Activated CD4-positive, alpha-beta T cell treated with anti-CD3 and anti-CD28 coated beads, Interleukin-2, amount 50 U/mL, for 24 hours (primary cell): ENCODE measurements around the gene DVL1.
"Not testable (repeated sequence)": the region's sequence is repeated elsewhere in the genome, so short reads cannot be mapped to it uniquely, and the experiment has no call there.

Experiments used
- DNase-seq, 2 donors: peaks; one replicate each; pipeline ENCODE4 v3.0.0-alpha.2; 2020; ENCODE audit warnings: low read depth in 1 of 2, low spot score in 1 of 2

The DVL1 gene

DNA sequence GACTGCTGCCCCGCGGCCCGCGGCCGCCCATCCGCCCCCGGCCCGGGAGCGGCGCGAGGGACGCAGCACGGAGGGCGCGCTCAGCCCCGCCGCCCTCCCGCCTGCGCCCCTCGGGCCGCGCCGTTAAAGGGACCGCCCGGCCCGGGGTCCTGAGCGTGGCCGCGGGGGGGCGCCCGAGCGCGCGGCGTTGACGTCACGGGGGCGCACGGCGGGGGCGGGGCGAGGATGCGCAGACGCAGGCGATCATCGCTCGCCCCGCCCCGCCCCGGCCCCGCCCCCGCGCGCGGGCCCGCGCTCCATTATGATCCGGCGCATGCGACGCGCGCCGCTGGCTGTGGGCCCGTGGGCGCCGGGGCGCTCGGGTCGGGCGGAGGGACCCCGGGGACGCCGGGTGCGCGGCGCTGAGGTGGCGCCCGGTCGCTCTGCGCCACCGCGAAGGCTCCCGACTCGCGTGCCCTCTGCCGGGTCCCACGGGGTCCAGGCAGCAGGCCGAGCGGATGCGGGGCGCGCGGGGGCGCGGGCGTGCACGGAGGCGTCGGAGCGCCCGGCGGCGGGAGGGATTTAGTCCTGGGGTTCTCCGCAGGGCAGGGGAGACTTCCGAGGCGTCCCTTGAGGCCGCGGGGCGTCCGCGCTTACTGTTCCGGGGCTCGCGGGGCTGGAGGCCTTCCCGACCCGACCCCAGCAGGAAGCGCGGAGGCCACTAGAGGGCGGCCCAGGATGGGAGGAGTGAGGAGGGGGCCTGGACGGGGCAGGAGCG lies at the start of gene DVL1:
Gene DVL1 (minus strand): TSS at position 163 of the 757 bp plus-strand sequence. CDS start 353 bp downstream, outside the sequence.
- peak; percentile 50 to 55 for DNase-seq

DNA sequence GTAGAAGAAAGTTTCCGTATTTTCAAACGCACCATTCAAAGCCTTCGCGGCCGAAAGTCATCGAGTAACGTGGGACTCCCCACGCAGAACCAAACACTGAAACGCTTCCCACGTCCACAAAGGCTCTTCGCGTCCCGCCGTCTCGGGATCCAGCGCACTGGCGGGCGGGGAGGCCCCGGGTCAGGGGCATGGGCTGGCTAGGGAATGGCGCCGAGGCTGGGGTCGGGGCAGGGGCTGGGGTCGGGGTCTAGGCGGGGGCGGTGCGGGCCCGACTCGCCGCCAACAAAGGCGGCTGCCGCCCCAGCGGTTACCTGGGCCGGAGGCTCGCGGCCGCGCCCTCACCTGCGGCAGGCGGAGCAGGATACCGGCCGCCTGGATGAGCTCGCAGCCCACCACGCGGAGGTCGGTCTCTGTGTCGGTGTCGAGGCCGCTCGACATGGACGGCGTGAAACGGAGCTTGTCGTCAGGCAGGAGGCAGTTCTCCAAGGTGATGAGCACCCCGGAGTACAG lies 49.5 kb upstream of the DVL1 start:
- no peak for DNase-seq

DNA sequence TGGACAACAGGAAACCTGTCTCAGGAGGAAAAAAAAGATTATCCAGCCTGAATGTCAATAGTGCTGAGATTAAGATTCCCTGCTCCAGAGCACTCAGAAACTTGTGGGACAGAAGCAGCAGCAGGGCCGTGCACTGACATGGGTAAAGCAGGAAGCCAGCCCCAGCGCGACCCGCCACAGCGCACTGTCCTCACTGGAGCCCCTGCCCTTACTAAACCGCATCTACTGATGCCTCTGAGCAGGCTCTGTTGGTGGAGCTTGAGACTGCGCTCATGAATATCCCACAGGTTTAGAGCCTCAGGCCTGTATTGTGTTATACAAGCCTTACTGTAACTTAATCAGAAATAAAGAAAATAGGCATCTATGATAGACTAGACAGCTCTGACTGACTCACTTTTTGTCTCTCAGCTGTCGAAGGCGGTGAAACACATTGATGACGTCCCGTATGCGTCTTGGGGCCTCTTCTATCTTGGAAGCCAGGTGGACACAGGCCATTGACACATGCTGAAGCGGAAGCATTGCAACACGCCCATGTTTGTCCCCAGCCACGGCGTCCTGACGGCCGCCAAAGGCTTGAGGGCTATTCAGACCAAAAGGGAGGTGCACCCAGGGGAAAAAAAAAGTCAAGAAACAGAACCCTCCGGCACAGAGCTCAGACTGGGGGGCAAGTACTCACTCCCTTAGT lies 48.8 kb upstream of the DVL1 start:
- no peak for DNase-seq

DNA sequence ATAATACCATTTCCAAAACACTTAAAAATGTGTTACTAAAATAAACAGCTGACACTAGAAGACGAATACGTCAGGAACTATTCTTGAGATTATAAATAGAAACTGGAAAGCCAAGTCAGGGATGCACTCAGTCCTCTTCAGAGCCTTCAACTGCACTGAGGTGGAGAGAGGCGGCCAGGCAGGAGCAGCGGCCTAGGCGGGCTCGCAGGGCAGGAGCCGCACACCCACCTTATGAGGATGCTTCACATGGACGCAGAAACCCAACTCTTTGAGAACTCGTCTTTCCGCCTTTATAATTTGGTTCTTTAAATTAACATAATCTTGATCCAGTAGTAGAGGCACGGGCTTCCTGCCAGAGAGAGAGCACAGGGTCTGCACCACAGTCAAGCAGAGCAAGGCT lies 45.9 kb upstream of the DVL1 start:
- DNase-seq: no peak

DNA sequence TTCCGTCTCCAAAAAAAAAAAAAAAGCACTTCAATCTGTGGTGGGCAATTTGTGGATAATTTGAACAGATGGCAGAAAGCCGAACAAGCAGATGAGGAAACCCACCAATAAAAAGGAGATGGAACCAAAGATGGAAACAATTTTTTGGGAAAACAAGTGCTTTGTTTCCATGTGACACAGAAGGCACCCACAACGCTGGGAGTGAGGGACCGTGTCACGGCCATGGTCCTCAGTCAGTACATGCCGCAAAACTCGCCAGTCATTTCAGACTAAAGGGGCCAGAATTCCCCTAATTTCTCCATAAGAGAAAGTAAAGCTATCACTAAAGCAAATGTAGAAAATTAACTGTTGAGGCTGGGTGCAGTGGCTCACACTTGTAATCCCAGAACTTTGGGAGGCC lies 44.9 kb upstream of the DVL1 start:
- no peak for DNase-seq

DNA sequence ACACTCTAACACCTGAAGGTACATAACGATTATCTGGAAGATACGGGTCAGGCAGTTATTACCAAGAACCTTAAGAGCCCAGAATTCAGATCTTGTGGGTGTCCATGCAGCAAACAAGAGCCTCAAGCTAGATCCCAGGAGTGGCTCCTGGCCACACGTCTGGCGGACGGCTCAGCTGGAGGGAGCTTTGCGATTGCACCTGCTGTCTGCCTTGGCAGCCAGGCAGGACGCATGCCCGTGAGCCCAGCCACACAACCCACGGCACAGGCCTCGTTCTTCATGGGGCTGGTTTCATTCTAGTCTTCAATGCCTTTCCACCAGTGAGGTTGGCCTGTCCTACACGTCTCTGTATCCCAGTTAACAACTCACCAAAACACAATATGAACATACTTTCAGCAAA lies 44.2 kb upstream of the DVL1 start:
- no peak for DNase-seq

DNA sequence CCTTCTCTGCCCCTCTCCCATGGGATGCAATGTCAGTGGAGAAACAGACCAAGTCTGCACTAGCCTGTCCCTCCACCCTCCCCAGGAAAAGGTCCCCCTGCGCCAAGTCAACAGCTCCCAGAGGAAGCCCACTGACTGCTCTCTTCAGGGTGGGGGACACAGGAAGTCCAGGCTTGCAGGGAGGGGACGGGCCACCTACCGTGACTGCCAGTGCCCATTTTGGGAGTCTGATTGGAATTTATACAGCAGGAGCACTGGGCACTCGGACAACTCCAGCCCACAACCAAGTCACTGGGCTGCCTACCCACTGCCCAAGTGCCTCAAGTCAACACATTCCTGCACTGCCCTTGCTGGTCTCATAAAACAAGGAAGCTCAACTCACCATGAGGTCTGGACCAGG lies 43.8 kb upstream of the DVL1 start:
- no peak for DNase-seq

DNA sequence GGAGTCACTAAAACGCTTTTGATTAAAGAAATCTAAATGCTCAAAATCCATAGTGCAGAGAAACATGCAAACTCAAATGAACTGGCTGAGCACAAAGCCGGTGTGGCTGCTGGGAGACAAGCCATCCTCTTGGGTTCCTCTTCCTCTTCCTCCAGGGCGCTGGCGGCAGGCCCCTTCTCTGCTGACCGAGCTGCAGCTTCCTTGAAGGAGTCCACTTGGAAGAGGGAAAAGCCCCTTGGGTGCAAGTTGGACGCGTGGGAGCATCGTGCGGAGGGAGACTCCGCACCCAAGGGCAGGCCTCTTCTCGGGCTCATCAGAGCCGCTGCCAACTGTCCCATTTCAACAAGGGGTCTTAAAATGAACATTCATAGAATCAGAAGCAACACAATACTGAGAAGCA lies 42.0 kb upstream of the DVL1 start:
- no peak for DNase-seq

DNA sequence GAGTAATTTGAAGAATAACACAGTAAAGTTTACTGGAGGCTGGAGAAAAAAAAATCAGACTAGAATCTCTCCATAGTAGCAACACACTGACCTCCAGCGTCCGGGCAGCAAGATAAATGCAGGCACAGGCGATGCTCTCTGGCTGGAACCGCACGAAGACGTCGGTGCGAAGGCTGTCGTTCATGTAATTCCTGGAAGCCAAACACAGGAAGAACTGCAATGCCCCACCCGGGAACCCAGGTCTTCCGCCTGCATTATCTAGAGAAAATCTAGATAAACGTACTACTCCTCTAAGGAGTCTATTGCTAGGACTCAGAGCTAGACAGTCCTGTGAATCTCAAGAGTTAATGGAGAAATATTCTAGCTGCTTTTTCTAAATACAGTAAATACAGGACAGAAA lies 41.5 kb upstream of the DVL1 start:
- no peak for DNase-seq

DNA sequence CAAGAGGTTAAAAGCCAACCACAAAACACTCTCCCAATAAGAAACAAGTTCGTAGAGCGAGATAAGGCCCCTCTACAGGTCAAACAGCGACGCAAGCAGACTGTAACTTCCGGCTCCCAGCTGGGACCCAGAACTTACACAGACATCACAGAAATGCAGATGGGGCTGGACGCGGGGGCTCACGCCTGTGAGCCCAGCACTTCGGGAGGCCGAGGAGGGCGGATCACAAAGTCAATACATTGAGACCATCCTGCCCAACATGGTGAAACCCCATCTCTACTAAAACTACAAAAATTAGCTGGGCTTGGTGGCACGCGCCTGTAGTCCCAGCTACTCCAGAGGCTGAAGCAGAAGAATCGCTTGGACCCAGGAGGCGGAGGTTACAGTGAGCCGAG lies 38.9 kb upstream of the DVL1 start:
- DNase-seq: no peak

DNA sequence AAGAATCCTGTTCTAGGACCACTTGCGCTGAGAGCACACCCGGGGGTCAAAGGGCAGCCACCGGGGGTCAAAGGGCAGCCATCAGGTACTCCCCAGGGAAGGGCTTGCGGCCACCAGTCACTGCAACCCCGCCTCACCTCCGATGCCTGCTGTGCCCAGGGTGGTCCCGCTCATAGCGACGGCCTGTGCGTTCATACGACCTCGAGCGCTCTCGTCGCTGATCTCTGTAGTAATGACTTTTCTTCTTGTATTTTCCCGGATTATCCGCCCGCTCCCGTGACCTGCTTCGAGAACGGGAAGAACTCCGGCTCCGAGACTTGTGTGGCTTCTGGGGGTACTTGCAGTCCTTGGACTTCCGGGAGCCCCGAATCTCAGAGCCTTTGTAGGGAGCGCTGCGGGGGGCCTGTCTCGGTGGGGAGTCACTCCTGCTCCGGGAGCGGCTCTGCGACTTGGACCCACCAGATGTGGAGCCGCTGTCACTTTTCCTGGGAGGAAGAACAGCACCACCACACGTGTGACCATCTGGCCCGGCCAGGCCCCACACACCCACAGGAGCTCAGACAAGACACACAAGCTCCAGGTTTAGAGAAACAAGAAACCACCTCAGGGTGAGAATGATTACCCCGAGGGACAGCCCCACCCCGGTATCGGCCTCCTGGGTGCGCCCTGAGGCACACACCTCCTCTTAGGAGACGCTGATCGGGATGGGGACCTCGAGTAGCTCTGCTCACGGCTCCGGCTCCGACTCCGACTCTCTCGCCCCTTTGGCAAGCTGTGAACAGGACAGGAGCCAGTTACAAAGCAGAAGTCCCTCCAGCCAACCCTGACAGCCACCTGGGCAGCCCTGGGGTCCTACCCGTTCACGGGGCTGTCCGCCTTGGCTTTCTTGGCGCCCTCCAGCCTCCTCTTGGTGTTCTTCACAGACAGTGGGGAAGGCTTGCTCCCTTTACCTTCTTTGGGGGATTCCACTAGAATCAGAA lies 38.2 kb upstream of the DVL1 start:
- no peak for DNase-seq

DNA sequence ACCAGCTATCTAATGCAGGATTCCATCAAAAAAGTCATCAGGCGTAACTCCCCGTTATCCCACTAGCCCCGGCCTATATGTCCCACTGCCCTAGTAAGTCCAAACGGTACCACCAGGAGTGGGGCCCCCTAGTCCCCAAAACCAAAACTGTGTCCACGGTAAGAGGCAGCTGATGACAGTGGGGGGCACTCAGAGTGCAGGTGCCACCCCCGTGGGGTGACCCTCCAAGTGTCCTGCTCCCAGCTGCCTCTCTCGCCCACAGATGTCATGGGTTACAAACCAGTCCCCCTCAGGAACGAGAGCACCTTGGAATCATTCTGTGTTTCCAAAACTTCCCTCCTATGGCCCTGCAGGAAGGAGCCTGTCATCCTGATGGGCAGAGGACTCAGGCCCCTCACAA lies 36.7 kb upstream of the DVL1 start:
- DNase-seq: no peak

DNA sequence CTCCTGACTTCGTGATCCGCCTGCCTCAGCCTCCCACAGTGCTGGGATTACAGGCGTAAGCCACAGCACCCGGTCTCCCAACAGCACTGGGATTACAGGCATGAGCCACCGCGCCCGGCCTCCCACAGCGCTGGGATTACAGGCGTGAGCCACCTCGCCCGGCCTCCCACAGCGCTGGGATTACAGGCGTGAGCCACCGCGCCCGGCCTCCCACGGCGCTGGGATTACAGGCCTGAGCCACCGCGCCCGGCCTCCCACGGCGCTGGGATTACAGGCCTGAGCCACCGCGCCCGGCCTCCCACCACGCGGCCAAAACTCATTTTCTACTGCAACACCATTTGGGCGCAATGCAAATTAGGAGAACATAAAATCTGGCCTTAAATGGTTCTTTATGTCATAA lies 36.1 kb upstream of the DVL1 start:
- DNase-seq: not testable (repeated sequence)

DNA sequence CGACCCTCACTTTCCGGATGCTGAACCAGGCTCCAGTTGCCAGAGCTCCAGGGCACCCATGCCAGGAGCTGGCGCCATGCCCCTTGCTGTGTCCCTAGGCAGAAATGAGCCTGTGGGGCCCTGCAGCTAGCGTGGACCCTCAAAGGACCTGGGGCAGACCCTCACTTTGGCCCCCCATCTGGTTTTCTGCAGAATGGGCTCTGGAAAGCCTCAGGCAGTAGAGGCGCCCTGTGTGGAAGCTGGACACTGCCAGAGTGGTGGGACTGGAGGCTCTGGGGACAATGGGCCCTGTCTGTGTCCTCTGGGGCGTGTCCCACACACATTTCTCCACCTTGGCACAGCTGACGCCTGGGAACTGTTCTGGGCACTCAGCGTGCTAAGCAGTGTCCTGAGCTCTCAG lies 32.1 kb upstream of the DVL1 start:
- DNase-seq: no peak

DNA sequence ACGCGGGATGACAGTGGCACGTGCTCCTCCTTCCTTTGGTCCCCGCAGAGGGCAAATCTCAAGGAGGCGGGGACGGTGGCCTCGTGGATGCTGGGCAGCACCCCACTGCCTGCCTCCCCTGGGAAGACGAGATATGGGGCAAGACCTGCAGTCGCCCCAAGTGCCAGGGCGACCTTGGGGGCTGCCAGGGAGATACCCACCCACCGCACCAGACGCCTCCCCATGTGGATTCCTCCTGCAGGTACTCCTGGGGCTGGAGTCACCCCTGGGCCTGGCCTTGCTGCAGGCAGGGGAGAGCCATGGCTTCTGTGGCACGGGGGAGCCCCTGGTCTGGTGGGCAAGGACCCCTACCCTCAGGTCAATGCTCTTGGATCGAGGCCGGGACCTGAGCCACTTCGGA lies 31.6 kb upstream of the DVL1 start:
- DNase-seq: no peak

DNA sequence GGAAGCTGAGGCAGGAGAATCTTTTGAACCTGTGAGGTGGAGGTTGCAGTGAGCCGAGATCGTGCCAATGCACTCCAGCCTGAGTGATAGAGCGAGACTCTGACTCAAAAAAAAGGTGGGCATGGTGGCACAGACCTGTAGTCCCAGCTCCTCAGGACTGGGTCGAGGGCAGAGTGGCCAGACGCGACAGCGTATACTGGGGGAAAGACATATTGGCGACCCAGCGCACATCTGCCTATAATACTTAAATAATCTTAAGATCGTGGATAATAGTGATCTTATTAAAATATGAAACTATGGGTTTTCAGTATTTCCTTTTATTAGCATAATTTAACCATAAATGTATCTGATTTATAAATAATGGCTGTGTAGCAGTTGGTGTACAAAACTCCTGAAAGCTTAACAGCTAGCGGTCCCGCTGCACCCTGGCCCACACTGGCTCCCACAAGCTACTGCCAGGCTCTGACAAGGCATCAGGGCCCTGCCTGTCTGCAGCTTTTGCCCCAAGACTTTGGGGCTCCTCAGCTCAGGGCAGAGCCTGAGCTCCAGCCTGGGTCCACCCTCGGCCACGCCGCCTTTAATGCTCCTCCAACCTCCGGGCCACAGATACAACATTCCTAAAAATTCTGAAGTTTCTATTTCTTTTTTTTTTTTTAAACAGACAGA lies 28.5 kb upstream of the DVL1 start:
- no peak for DNase-seq

DNA sequence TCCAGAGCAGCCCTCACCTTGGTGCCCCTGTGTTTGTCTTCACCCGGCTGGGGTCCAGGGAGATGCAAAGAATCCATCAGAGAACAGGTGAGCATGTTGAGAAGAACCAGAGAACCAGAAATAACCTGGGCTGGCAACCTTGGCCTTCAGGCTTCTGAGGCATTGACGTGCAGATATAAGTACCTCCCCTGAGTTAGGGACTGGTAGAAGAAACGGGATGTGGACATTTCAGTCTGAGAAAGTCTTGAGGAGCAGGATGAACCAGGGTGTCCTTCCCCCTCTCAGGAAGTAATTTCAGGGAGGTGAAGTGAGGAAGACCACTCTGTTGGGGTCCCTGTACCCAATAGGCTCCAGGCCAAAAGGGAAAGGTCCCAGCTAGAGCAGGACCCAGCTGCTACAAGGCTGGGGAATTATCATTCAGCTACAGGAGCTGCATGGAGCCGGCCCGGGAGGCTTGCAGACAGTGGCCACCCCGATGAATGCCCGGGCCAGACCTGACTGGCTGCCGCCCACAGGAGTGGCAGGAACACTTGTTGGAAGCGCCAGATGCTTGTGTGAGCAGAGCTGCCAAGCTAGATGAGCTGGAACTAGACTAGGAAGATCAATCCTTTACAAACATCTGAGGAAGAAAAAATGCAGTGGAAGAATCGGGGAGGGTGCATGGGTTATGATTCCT lies 27.5 kb upstream of the DVL1 start:
- DNase-seq: no peak

DNA sequence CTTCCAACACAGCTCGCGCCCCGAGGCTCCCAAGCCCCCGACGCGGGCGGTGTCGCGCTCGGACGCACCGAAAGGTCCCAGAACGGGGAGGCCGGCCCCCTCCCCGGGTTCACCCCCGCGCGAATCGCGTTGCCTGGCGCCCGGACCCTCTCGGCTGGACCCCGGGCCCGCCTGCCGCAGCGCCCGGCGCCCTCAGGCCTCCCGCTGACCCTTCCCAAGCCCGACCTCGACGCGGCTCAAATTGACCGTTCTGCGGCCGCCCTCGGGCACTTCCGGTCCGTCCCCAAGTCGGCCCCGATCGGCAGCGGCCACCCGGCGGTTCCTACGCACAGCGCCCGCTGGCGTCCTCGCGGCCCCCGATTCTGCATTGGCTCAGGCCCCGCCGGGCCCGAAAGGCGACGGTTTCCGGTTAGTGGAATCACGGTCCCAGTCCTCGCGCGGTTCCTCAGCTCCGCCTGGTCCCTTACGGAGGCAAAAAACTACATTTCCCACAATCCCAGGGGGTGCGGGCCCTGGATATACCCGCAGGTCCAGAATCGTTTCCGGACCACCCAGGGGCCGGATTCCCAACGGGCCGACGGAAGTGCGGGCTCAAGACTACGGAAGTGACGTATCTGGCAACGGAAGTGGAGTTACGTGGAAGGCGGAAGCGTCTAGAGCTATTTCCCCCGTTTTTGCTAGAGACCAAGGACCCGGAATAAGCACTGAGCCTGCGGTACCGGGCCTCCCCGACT lies 25.9 kb upstream of the DVL1 start, which contains the start of gene AURKAIP1:
Gene AURKAIP1 (minus strand): TSS at position 279 of the 734 bp plus-strand sequence. CDS start 451 bp downstream, outside the sequence.
- peak; percentile 89 to 99 for DNase-seq

DNA sequence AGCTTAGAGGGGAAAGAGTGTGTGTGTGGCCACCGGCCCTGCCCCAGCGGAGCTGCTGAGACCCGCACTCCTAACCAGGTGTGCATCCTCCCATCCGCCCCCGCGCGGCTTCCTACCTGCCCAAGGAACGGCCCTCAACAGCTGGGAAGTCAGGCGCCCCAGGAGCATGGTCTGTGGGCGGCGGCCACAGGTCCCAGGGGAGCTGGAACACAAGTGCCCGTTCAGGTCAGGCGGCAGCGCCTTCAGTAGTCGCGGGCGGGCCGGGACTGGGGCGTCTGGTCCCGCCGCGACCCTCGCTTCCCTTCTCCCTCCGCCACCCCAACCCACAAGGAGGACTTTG lies 25.3 kb upstream of the DVL1 start:
- DNase-seq: no peak
